HepG2 (cell line): Measurements from ENCODE around the gene CNP. TPM values are rescaled to one million over a fixed set of nuclear protein-coding genes. Genes with fewer than 3 reads are reported as not detected.
A peak's percentile ranks its signal among the peaks of the same experiment; 100 is the strongest.

Experiments
- ATF4 ChIP-seq, 2 experiments: fragments of 450-650 bp in 1 of 2; sonication (generic) in 1 of 2; formaldehyde crosslinking; IDR thresholded peaks; 2 replicates each; pipeline versions ENCODE4 v1.5.0 to v1.8.0; 2020 to 2022; ENCODE audit warnings: mild to moderate bottlenecking in 1 of 2, missing genetic modification reagents in 1 of 2
- BRD4 ChIP-seq: sonication (generic); formaldehyde crosslinking; IDR thresholded peaks from 2 replicates; pipeline ENCODE4 v1.4.0; 2020; ENCODE audit warnings: missing genetic modification reagents
- GLMP ChIP-seq: sonication (generic); formaldehyde crosslinking; IDR thresholded peaks from 2 replicates; pipeline ENCODE4 v1.9.0; 2021; ENCODE audit warnings: missing genetic modification reagents, mild to moderate bottlenecking, borderline replicate concordance
- HBP1 ChIP-seq: IDR thresholded peaks from 2 replicates; pipeline ENCODE4 v1.6.1; 2016; ENCODE audit warnings: low read depth, control low read depth
- HMGXB3 ChIP-seq: sonication (generic); formaldehyde crosslinking; IDR thresholded peaks from 2 replicates; pipeline ENCODE4 v1.4.0; 2020; ENCODE audit warnings: missing genetic modification reagents, borderline replicate concordance
- HNF4A ChIP-seq: sonication (generic); formaldehyde crosslinking; IDR thresholded peaks from 2 replicates; pipeline ENCODE4 v1.4.0; 2020; ENCODE audit warnings: missing genetic modification reagents
- MED13 ChIP-seq: sonication (generic); formaldehyde crosslinking; IDR thresholded peaks from 2 replicates; pipeline ENCODE4 v1.5.0; 2020; ENCODE audit warnings: missing genetic modification reagents
- NCOR1 ChIP-seq: fragments of 200-600 bp; sonication (generic); IDR thresholded peaks from 2 replicates; pipeline ENCODE4 v1.7.0; 2017; ENCODE audit warnings: antibody characterized with exemption, low read length, borderline replicate concordance
- TCF7L2 ChIP-seq: IDR thresholded peaks from 2 replicates; pipeline ENCODE4 v1.6.1; 2011; ENCODE audit warnings: mild to moderate bottlenecking, low read depth, low read length, moderate library complexity
- TEAD2 ChIP-seq: sonication (generic); formaldehyde crosslinking; IDR thresholded peaks from 2 replicates; pipeline ENCODE4 v1.9.0; 2021; ENCODE audit warnings: missing genetic modification reagents
- ZFP91 ChIP-seq: sonication (generic); formaldehyde crosslinking; IDR thresholded peaks from 2 replicates; pipeline ENCODE4 v1.9.0; 2022; ENCODE audit warnings: missing genetic modification reagents, mild to moderate bottlenecking, borderline replicate concordance
- ZFY ChIP-seq: sonication (generic); formaldehyde crosslinking; IDR thresholded peaks from 2 replicates; pipeline ENCODE4 v1.4.0; 2020; ENCODE audit warnings: missing genetic modification reagents
- ZNF205 ChIP-seq: IDR thresholded peaks from 2 replicates; pipeline ENCODE4 v1.6.1; 2018; ENCODE audit warnings: missing biosample characterization, missing genetic modification reagents
- ZNF275 ChIP-seq: sonication (generic); formaldehyde crosslinking; IDR thresholded peaks from 2 replicates; pipeline ENCODE4 v1.8.0; 2022; ENCODE audit warnings: missing genetic modification reagents, mild to moderate bottlenecking, inconsistent platforms, borderline replicate concordance
- ZNF549 ChIP-seq: sonication (generic); formaldehyde crosslinking; IDR thresholded peaks from 2 replicates; pipeline ENCODE4 v1.5.0; 2020; ENCODE audit warnings: missing genetic modification reagents
- ZNF782 ChIP-seq: sonication (generic); formaldehyde crosslinking; IDR thresholded peaks from 2 replicates; pipeline ENCODE4 v1.4.0; 2020; ENCODE audit warnings: missing genetic modification reagents, mild to moderate bottlenecking, borderline replicate concordance
- ZSCAN30 ChIP-seq: sonication (generic); formaldehyde crosslinking; IDR thresholded peaks from 2 replicates; pipeline ENCODE4 v1.5.0; 2020; ENCODE audit warnings: mild to moderate bottlenecking, missing genetic modification reagents
- polyA plus RNA-seq, 8 experiments: library from polyadenylated mRNA; depleted of rRNA in 3 of 8; stranded (reverse) in 7 of 8; unstranded in 1 of 8; fragments of >200 nt; fragmentation: Illumina TruSeq in 4 of 8; extraction: Trizol in 4 of 8; gene quantifications; 2 replicates each; pipeline versions ENCODE4 v1.2.1 to v1.2.3, GENCODE V29; 2011 to 2016; ENCODE audit warnings: low read depth in 4 of 8, missing spikeins in 1 of 8, mixed read lengths in 1 of 8; ENCODE audit not compliant: insufficient read depth in 1 of 8
- total RNA-seq, 5 experiments: library from RNA; depleted of rRNA; stranded (reverse); fragments of >200 nt; fragmentation: Illumina TruSeq; extraction: Trizol; gene quantifications; 2 replicates each; pipeline ENCODE4 v1.2.3, GENCODE V29; 2016; ENCODE audit warnings: low read depth in 1 of 5

CNP gene
- total and polyA plus RNA-seq, 2 of the 13 experiments (the other 11 are each of a cell fraction or from before 2014, with no cell fraction given) = 97.2 to 161 TPM

GRCh38 chr17:41966463-41967140 is at the start of gene CNP (continued):
- peak; percentile 41; the same call in 1 of the 2 replicates for TF ChIP-seq HMGXB3
- no peak for TF ChIP-seq GLMP (CRISPR knock-in tag)
- TF ChIP-seq MED13 (CRISPR knock-in tag) = peak; percentile 63; the same call in 1 of the 2 replicates
- TF ChIP-seq NCOR1 = no peak; the same call in 1 of the 2 replicates
- no peak for TF ChIP-seq ZSCAN30
- TF ChIP-seq TCF7L2 = no peak
- TF ChIP-seq ZFP91 (CRISPR knock-in tag) = no peak; the same call in none of the 2 replicates
- peak; percentile 57; the same call in 1 of the 2 replicates for TF ChIP-seq ZNF205 (CRISPR knock-in tag)
- no peak; the same call in 1 of the 2 replicates for TF ChIP-seq ZNF275 (CRISPR knock-in tag)
- TF ChIP-seq HNF4A (CRISPR knock-in tag) = 0 out of 2 replicates have a peak, but pooled peaks have one; percentile 2
- TF ChIP-seq ZFY (CRISPR knock-in tag) = peak; percentile 84; the same call in 1 of the 2 replicates
- peak in 1 of 2 experiments; percentile 79; a peak in 2 of 4 replicates for TF ChIP-seq ATF4 (CRISPR knock-in tag; IDR thresholded peaks at IDR 0.05)
- TF ChIP-seq ZNF782 (CRISPR knock-in tag) = peak; percentile 82; the same call in 1 of the 2 replicates
- no peak for TF ChIP-seq ZNF549
- peak; percentile 69; the same call in 1 of the 2 replicates for TF ChIP-seq BRD4 (CRISPR knock-in tag)
- peak; percentile 84; the same call in 1 of the 2 replicates for TF ChIP-seq TEAD2 (CRISPR knock-in tag)
- peak; percentile 69; the same call in 1 of the 2 replicates for TF ChIP-seq HBP1 (CRISPR knock-in tag)
